Glutamatergic neuron (in vitro differentiated cells): ENCODE data around the gene MPZL2. TPM values are rescaled to one million over a fixed set of nuclear protein-coding genes. Genes with fewer than 3 reads are reported as not detected.

ENCODE experiments used
- DNase-seq: peaks from one replicate; pipeline ENCODE4 v3.0.0; 2022
- H3K27ac Mint-ChIP-seq: one replicate; pipeline ENCODE4 v1.8.0; 2020; ENCODE audit warnings: mild to moderate bottlenecking, mixed read lengths, inconsistent platforms; ENCODE audit not compliant: unreplicated experiment
- H3K27me3 Mint-ChIP-seq: one replicate; pipeline ENCODE4 v1.8.0; 2020; ENCODE audit warnings: mild to moderate bottlenecking, moderate library complexity, mixed read lengths, inconsistent platforms; ENCODE audit not compliant: unreplicated experiment
- H3K36me3 Mint-ChIP-seq: one replicate; pipeline ENCODE4 v1.8.0; 2020; ENCODE audit warnings: mild to moderate bottlenecking, mixed read lengths, inconsistent platforms; ENCODE audit not compliant: unreplicated experiment
- H3K4me1 Mint-ChIP-seq: one replicate; pipeline ENCODE4 v1.8.0; 2020; ENCODE audit warnings: mild to moderate bottlenecking, low read depth, mixed read lengths, inconsistent platforms; ENCODE audit not compliant: unreplicated experiment
- H3K4me3 Mint-ChIP-seq: one replicate; pipeline ENCODE4 v1.8.0; 2020; ENCODE audit warnings: mild to moderate bottlenecking, mixed read lengths, inconsistent platforms; ENCODE audit not compliant: unreplicated experiment
- H3K9me3 Mint-ChIP-seq: one replicate; pipeline ENCODE4 v1.8.0; 2020; ENCODE audit warnings: mild to moderate bottlenecking, moderate library complexity, mixed read lengths, inconsistent platforms; ENCODE audit not compliant: unreplicated experiment
- total RNA-seq: library from RNA; stranded (reverse); fragmentation: NEBNext Ultra II Directional; extraction: Animal tissue kit (Norgen Biotek cat#: 25700); gene quantifications from one replicate; pipeline ENCODE4 v1.2.1, GENCODE V29; 2021; ENCODE audit not compliant: unreplicated experiment
- TF ChIP-seq, protein P1 (sequence below): fragments of 200-600 bp; sonication (generic); IDR thresholded peaks from one replicate; pipeline ENCODE4 v1.5.0; 2021; ENCODE audit not compliant: partially characterized antibody, unreplicated experiment

MPZL2 gene
- total RNA-seq, 1 donor from 2014 or later: not detected

DNA sequence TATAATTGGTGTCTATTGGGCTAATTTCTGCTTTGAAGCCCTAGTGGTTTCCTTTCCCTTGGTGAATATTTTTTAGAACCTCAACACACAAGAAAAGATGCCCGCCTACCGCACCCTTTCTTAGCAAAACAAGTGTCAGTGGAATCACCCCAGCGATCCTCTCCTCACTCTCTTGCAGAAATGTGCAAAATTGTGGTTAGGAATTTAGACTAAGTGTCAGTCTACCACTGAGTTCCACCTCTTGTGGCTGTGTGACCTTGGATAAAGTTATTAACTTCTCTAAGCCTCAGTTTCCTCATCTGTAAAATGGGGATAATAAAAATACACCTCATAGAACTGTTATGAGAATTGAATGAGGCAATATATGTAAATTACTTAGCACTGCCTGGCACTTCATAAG, 34.0 kb downstream of the MPZL2 start:
- TF ChIP-seq, protein P1, sequence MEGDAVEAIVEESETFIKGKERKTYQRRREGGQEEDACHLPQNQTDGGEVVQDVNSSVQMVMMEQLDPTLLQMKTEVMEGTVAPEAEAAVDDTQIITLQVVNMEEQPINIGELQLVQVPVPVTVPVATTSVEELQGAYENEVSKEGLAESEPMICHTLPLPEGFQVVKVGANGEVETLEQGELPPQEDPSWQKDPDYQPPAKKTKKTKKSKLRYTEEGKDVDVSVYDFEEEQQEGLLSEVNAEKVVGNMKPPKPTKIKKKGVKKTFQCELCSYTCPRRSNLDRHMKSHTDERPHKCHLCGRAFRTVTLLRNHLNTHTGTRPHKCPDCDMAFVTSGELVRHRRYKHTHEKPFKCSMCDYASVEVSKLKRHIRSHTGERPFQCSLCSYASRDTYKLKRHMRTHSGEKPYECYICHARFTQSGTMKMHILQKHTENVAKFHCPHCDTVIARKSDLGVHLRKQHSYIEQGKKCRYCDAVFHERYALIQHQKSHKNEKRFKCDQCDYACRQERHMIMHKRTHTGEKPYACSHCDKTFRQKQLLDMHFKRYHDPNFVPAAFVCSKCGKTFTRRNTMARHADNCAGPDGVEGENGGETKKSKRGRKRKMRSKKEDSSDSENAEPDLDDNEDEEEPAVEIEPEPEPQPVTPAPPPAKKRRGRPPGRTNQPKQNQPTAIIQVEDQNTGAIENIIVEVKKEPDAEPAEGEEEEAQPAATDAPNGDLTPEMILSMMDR: no peak
- Mint-ChIP-seq H3K9me3 (no peaks in the 10 kb centered on the region), H3K27me3 (peaks cover 1% of the 10 kb centered on the region), H3K36me3 (no peaks in the 10 kb centered on the region), H3K27ac (no peak overlapping the region), H3K4me3 (no peak overlapping the region), H3K4me1 (no peaks in the 10 kb centered on the region)
- DNase-seq: no peak

DNA sequence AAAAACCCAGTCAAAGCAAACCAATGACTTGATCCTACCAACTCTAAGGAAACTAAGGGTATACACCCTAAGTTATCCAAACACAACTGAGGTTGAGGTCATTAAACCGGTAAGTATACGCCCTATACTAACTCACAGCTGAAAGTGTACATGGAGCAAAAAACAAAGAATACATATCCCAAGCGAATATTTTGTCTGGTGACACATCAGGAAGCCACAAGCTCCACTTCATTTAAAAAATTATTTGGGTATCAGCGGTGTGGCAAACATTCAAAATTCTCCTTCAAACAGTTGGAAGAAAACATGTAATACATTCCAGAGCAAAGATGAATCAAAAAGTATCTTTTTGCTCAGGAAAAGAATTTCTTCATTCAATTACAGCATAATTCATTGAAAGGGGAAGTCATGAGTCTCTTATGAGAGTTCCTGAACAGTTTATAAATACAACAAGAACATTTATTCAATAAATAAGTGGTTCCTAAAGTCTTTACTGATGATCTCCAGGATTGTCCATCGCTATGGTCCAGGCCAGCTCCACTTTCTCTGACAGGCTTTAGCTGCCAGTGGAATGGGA, 34.7 kb downstream of the MPZL2 start:
- Mint-ChIP-seq H3K4me1 (no peaks in the 10 kb centered on the region), H3K27ac (no peak overlapping the region), H3K9me3 (no peaks in the 10 kb centered on the region), H3K36me3 (no peaks in the 10 kb centered on the region), H3K27me3 (peaks cover 1% of the 10 kb centered on the region), H3K4me3 (no peak overlapping the region)
- TF ChIP-seq, protein P1: no peak
- no peak for DNase-seq

DNA sequence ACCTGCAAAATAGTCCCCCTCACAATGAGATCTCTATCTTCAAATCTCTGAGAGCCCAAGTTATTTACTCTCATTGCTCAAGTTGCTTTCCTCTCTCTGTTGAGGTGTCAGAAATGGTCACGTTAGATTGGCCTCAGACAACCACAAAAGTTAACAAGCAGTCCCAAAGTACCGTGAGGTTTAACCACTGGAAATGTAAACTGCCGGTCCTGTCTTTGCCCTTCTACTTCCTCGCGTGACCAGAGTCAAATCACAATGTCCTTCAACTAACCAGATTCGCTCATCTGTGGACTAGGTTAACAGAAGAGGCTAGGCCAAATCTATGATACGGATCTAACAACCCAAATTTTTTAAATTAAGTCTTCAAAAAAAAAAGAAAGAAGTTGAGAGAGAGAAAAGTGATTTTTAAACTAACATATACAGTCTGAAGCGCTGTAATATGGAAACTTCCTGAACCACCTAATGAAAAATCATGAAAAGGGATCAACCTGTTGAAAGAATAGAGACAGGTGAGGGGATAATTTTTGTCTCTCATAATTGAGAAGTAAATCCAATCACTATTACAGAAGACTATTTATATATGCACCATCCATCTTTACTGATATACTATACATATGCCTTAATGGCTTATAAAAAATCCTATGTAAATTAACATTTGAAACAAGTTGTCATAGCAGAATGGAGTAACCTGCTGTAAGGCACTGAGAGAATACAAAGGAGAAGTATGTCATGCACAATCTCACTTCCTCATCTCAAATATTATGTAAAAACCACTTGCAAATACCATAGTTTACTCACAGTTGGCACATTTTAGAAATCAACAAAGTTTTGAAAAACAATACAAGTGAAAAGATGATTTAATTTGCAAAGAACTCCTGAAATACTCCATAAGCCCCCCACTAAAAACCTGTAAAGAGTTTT, 36.0 kb downstream of the MPZL2 start:
- H3K27me3 Mint-ChIP-seq: peaks cover 1% of the 10 kb centered on the region
- H3K4me3 Mint-ChIP-seq: no peak overlapping the region
- no peak for DNase-seq
- no peaks in the 10 kb centered on the region for H3K36me3 Mint-ChIP-seq
- no peaks in the 10 kb centered on the region for H3K9me3 Mint-ChIP-seq
- H3K4me1 Mint-ChIP-seq: no peaks in the 10 kb centered on the region
- TF ChIP-seq, protein P1: no peak
- H3K27ac Mint-ChIP-seq: no peak overlapping the region

DNA sequence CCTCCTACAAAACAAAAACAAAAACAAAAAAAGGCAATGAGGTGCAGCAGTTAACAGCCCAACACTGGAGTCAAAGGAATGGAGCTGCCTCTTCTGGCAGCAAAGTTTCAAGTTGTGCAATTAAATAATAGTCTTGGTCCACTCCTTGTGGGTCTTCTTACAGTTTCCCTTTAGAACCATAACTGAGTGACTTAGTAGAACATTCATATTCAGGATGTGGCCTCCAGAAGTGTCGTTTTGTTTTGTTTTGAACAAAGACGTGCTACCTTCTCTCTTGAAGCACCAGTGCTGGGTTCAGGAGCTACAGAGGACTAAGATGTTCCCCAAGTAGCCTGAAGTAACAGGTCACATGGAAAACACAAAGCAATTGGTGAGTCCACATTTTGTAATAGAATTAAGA, 37.3 kb downstream of the MPZL2 start:
- H3K27ac Mint-ChIP-seq: no peak overlapping the region

More for the DNA sequence above, 37.3 kb downstream of the MPZL2 start:
- Mint-ChIP-seq H3K9me3 (no peaks in the 10 kb centered on the region), H3K4me3 (no peak overlapping the region), H3K4me1 (no peaks in the 10 kb centered on the region), H3K27me3 (peaks cover 1% of the 10 kb centered on the region), H3K36me3 (no peaks in the 10 kb centered on the region)
- TF ChIP-seq, protein P1: no peak
- no peak for DNase-seq
